Endothelial cell (in vitro differentiated cells): Measurements from ENCODE around the gene CYP1A2. TPM values are rescaled to one million over a fixed set of nuclear protein-coding genes. Genes with fewer than 3 reads are reported as not detected.
A peak's percentile ranks its signal among the peaks of the same experiment; 100 is the strongest.

ENCODE experiments used
- DNase-seq: peaks from one replicate; pipeline ENCODE4 v3.0.0; 2021; ENCODE audit warnings: low spot score
- H3K27ac Mint-ChIP-seq: one replicate; pipeline ENCODE4 v1.8.0; 2021; ENCODE audit warnings: mixed read lengths, inconsistent platforms; ENCODE audit not compliant: unreplicated experiment
- H3K27me3 Mint-ChIP-seq: one replicate; pipeline ENCODE4 v1.8.0; 2021; ENCODE audit warnings: mild to moderate bottlenecking, moderate library complexity, mixed read lengths, inconsistent platforms; ENCODE audit not compliant: unreplicated experiment
- H3K36me3 Mint-ChIP-seq: one replicate; pipeline ENCODE4 v1.8.0; 2021; ENCODE audit warnings: mild to moderate bottlenecking, low read depth, mixed read lengths, inconsistent platforms; ENCODE audit not compliant: unreplicated experiment
- H3K4me1 Mint-ChIP-seq: one replicate; pipeline ENCODE4 v1.8.0; 2021; ENCODE audit warnings: mild to moderate bottlenecking, mixed read lengths, inconsistent platforms; ENCODE audit not compliant: unreplicated experiment
- H3K4me3 Mint-ChIP-seq: one replicate; pipeline ENCODE4 v1.8.0; 2021; ENCODE audit warnings: mild to moderate bottlenecking, mixed read lengths, inconsistent platforms; ENCODE audit not compliant: unreplicated experiment
- H3K9me3 Mint-ChIP-seq: one replicate; pipeline ENCODE4 v1.8.0; 2021; ENCODE audit warnings: mixed read lengths, inconsistent platforms; ENCODE audit not compliant: unreplicated experiment
- CTCF ChIP-seq: fragments of 200-600 bp; sonication (generic); IDR thresholded peaks from one replicate; pipeline ENCODE4 v1.5.0; 2021; ENCODE audit warnings: antibody characterized with exemption; ENCODE audit not compliant: unreplicated experiment
- total RNA-seq: library from RNA; stranded (reverse); fragmentation: NEBNext Ultra II Directional; extraction: Animal tissue kit (Norgen Biotek cat#: 25700); gene quantifications from one replicate; pipeline ENCODE4 v1.2.1, GENCODE V29; 2021; ENCODE audit not compliant: unreplicated experiment

The CYP1A2 gene
- total RNA-seq, 1 donor from 2014 or later: not detected

DNA sequence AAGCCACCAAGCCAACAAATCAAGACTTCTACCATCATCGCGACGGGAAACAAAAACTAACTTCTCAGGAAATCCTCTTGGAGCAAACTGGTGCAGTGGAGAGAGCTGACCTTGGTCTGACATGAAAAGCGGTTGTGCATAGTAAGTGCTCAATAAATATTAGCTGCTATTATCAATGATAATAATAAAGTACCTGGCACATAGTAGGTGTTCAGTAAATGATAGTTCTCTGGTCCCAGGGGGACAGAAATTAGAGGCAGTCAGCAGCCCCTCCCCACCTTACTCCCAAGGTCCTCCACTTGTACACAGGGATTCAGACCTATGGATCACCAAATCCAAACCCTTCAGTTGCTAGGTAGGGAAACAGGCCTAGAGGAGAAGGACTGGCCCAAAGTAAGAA lies 27.2 kb downstream of the CYP1A2 start:
- no peaks in the 10 kb centered on the region for H3K36me3 Mint-ChIP-seq
- peaks cover 52% of the 10 kb centered on the region for H3K4me1 Mint-ChIP-seq
- H3K27me3 Mint-ChIP-seq: peaks cover 7% of the 10 kb centered on the region
- no peaks in the 10 kb centered on the region for H3K9me3 Mint-ChIP-seq
- no peak overlapping the region for H3K27ac Mint-ChIP-seq
- TF ChIP-seq CTCF: no peak
- H3K4me3 Mint-ChIP-seq: no peak overlapping the region
- no peak for DNase-seq

- no peak overlapping the region for H3K4me3 Mint-ChIP-seq
- TF ChIP-seq CTCF: no peak
- H3K9me3 Mint-ChIP-seq: no peaks in the 10 kb centered on the region
- H3K27me3 Mint-ChIP-seq: peaks cover 12% of the 10 kb centered on the region
- peak overlapping the region; percentile 57 for H3K27ac Mint-ChIP-seq
- DNase-seq: peak; percentile 41
- H3K4me1 Mint-ChIP-seq: peaks cover 55% of the 10 kb centered on the region
- H3K36me3 Mint-ChIP-seq: no peaks in the 10 kb centered on the region
These were observed 28.4 kb downstream of the CYP1A2 start for GRCh38 chr15:74776821-74777768.

DNA sequence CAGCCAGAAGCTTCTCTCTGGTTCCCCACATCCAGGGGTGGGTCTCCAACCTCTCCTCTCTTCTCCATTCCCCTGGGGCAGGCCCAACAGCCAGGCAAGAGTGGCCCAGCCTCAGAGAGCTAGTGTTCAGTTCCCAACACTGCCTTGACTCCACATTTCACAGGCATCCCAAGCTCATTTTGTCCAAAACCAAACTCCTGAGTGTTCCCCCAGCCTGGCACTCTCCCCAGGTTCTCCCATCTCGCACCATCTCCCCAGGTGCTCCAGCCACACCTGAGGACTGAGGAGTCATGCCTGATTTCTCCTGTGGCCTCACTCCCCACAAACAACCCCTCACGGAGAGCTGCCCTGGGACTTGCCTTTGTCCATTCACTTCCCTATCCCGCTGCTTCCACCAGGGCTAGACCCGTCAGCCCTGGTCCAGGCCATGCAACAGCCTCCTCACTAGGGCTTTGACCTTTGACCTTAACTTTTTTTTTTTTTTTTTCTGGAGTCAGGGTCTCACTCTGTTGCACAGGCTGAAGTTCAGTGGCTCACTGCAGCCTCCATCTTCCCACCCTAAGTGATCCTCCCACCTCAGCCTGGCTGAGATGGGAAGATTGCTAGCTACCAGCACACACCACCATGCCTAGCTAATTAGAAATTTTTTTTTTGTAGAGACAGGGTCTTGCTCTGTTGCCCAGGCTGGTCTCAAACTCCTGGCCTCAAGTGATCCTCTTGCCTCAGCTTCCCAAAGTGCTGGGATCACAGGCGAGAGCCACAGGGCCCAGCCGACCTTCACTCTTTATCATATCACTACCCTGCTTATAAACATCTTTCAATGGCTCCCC lies 29.3 kb downstream of the CYP1A2 start:
- no peaks in the 10 kb centered on the region for H3K9me3 Mint-ChIP-seq
- peak overlapping the region; percentile 80 for H3K4me3 Mint-ChIP-seq
- peaks cover 12% of the 10 kb centered on the region for H3K27me3 Mint-ChIP-seq
- H3K36me3 Mint-ChIP-seq: no peaks in the 10 kb centered on the region
- peak overlapping the region; percentile 78 for H3K27ac Mint-ChIP-seq
- no peak for TF ChIP-seq CTCF
- peaks cover 56% of the 10 kb centered on the region for H3K4me1 Mint-ChIP-seq
- no peak for DNase-seq

DNA sequence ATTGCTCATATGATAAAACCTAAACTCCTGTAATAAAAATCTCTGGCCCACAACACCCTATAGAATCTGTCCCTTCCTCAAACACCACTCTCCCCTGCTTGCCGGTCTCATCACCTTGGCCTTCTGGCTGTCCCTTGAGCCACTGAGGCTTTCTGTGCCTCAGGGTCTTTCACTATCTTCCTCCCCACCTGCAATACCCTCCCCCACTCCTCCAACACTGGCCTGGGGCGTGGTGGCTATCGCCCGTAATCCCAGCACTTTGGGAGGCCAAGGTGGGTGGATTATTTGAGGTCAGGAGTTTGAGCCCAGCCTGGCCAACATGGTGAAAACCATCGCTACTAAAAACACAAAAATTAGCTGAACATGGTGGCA lies 29.9 kb downstream of the CYP1A2 start:
- Mint-ChIP-seq H3K27me3 (peaks cover 12% of the 10 kb centered on the region), H3K36me3 (no peaks in the 10 kb centered on the region), H3K27ac (peak overlapping the region; percentile 39), H3K4me3 (peak overlapping the region; percentile 80), H3K9me3 (no peaks in the 10 kb centered on the region), H3K4me1 (peaks cover 62% of the 10 kb centered on the region)
- no peak for TF ChIP-seq CTCF
- DNase-seq: no peak
